Cardiac muscle cell (in vitro differentiated cells and primary cell): ENCODE data around the gene TMEM128. TPM values are rescaled to one million over a fixed set of nuclear protein-coding genes. Genes with fewer than 3 reads are reported as not detected.
"Not testable (repeated sequence)": the region's sequence is repeated elsewhere in the genome, so short reads cannot be mapped to it uniquely, and the experiment has no call there.

Experiments
- DNase-seq, 2 donors: peaks; one replicate each; pipeline versions ENCODE4 v3.0.0 to v3.0.0-alpha.2; 2010 to 2017; ENCODE audit warnings: low read depth in 1 of 2, low spot score in 1 of 2
- H3K27ac ChIP-seq: fragments of 200-600 bp; sonication (generic); 2 replicates; pipeline ENCODE4 v1.5.1; 2016
- H3K27me3 ChIP-seq: fragments of 200-600 bp; sonication (generic); 2 replicates; pipeline ENCODE4 v1.6.0; 2016; ENCODE audit warnings: control low read depth
- H3K36me3 ChIP-seq: fragments of 200-600 bp; sonication (generic); 2 replicates; pipeline ENCODE4 v1.5.1; 2016; ENCODE audit warnings: control low read depth
- H3K4me1 ChIP-seq: fragments of 200-600 bp; sonication (generic); 2 replicates; pipeline ENCODE4 v1.8.1; 2017; ENCODE audit warnings: low read depth, mild to moderate bottlenecking, mixed run types
- H3K4me3 ChIP-seq: fragments of 200-600 bp; sonication (generic); 2 replicates; pipeline ENCODE4 v1.5.1; 2016; ENCODE audit warnings: mild to moderate bottlenecking
- H3K9me3 ChIP-seq: fragments of 200-600 bp; sonication (generic); 2 replicates; pipeline ENCODE4 v1.5.1; 2017; ENCODE audit warnings: low read depth, mild to moderate bottlenecking, control low read depth
- polyA plus RNA-seq: library from polyadenylated mRNA; unstranded; fragments of >200 nt; fragmentation: Nextera tagmentation; extraction: Ambion mirVana; gene quantifications from 2 replicates; pipeline ENCODE4 v1.2.1, GENCODE V29; 2016
- total RNA-seq: library from RNA; depleted of rRNA; stranded (reverse); fragments of >200 nt; gene quantifications from 2 replicates; pipeline ENCODE4 v1.2.3, GENCODE V29; 2016
- TF ChIP-seq, protein P1 (sequence below): IDR thresholded peaks from 2 replicates; pipeline ENCODE4 v1.5.1; 2012; ENCODE audit warnings: low read depth, mild to moderate bottlenecking, low read length

TMEM128 gene
- total and polyA plus RNA-seq, 2 experiments from 2014 or later, result 15.2 to 50.5 TPM

DNA sequence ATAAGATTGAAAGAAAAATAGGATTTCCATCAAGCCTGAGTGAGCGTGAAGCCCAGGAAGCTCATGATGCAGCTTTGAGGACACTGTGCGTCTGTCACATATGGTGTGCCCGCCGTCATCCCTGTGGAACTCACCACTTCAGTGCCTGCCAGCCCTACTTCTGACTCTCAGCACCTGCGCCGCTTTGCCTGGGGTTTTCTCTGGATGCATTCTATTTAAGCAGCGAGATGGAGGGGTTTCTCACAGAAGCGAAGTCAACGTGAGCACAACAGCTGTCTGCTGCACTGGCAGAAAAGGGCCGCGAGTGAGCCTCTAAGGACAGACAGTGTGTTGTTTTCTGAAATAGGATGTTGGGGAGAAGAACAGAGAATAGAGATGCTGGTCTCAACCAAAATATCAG lies 6.2 kb upstream of the TMEM128 start:
- Histone ChIP-seq H3K27me3 (peaks cover 32% of the 10 kb centered on the region), H3K27ac (no peak overlapping the region), H3K36me3 (no peaks in the 10 kb centered on the region), H3K4me3 (no peak overlapping the region), H3K9me3 (no peaks in the 10 kb centered on the region), H3K4me1 (peaks cover 1% of the 10 kb centered on the region)
- TF ChIP-seq, protein P1, sequence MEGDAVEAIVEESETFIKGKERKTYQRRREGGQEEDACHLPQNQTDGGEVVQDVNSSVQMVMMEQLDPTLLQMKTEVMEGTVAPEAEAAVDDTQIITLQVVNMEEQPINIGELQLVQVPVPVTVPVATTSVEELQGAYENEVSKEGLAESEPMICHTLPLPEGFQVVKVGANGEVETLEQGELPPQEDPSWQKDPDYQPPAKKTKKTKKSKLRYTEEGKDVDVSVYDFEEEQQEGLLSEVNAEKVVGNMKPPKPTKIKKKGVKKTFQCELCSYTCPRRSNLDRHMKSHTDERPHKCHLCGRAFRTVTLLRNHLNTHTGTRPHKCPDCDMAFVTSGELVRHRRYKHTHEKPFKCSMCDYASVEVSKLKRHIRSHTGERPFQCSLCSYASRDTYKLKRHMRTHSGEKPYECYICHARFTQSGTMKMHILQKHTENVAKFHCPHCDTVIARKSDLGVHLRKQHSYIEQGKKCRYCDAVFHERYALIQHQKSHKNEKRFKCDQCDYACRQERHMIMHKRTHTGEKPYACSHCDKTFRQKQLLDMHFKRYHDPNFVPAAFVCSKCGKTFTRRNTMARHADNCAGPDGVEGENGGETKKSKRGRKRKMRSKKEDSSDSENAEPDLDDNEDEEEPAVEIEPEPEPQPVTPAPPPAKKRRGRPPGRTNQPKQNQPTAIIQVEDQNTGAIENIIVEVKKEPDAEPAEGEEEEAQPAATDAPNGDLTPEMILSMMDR, result no peak
- no peak for DNase-seq

DNA sequence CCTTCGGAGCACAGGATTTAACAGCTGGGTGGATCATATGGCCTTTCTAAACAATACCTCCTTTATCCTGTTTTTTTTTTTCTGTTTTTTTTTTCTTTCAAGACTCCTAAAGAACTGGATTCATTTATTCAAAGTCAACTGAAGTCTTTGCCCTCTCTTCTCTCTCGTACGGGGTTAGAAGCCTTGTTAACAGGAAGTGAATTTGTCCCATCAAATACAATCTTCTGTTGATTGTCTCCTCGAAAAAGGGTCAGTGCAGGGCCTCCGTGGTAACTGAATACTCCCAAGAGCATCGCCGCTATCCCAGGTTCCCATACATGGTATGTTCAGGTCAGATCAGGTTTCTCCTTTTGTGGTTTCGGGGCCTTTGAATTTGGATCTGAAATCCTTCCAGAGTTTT lies 1.8 kb upstream of the TMEM128 start:
- no peak overlapping the region for H3K27ac ChIP-seq
- H3K36me3 ChIP-seq, result peaks cover 13% of the 10 kb centered on the region
- no peak overlapping the region for H3K4me3 ChIP-seq
- H3K9me3 ChIP-seq, result no peaks in the 10 kb centered on the region
- peaks cover 17% of the 10 kb centered on the region for H3K27me3 ChIP-seq
- TF ChIP-seq, protein P1, result no peak
- H3K4me1 ChIP-seq, result peaks cover 14% of the 10 kb centered on the region
- no peak for DNase-seq

GRCh38 chr4:4249342-4249741 lies 1.3 kb upstream of the TMEM128 start:
- not testable (repeated sequence) for H3K9me3 ChIP-seq, DNase-seq, H3K4me3 ChIP-seq
- Histone ChIP-seq H3K27me3 (peaks cover 14% of the 10 kb centered on the region), H3K27ac (peak overlapping the region; percentile 95), H3K36me3 (peaks cover 15% of the 10 kb centered on the region), H3K4me1 (peaks cover 14% of the 10 kb centered on the region)

DNA sequence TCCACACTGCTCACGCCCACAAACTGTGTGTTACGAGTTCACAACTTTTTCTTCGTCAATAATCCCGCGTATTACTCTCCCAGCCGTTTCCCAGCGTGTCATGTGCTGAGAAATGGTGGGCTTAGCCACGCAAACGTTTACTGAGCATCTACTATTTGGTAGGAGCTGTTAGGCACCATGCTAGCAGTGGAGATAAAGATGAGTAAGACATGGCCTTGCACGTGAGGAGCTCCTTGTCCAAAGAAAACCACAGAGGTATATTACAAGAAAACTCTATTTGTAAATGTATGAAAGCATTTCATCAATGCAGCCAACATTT lies 821 bp upstream of the TMEM128 start:
- no peak for DNase-seq
- H3K4me1 ChIP-seq, result peaks cover 14% of the 10 kb centered on the region
- peaks cover 15% of the 10 kb centered on the region for H3K36me3 ChIP-seq
- H3K4me3 ChIP-seq, result peak overlapping the region; percentile 89
- no peaks in the 10 kb centered on the region for H3K9me3 ChIP-seq
- TF ChIP-seq, protein P1, result no peak
- peak overlapping the region; percentile 95 for H3K27ac ChIP-seq
- peaks cover 10% of the 10 kb centered on the region for H3K27me3 ChIP-seq

GRCh38 chr4:4247696-4248028 lies 361 bp downstream of the TMEM128 start:
- peaks cover 15% of the 10 kb centered on the region for H3K36me3 ChIP-seq
- peak overlapping the region; percentile 89 for H3K4me3 ChIP-seq
- peaks cover 14% of the 10 kb centered on the region for H3K4me1 ChIP-seq
- H3K27ac ChIP-seq, result peak overlapping the region; percentile 95
- peaks cover 10% of the 10 kb centered on the region for H3K27me3 ChIP-seq
- no peak for DNase-seq
- TF ChIP-seq, protein P1, result no peak
- no peaks in the 10 kb centered on the region for H3K9me3 ChIP-seq

- peaks cover 26% of the 10 kb centered on the region for H3K36me3 ChIP-seq
- no peak for DNase-seq
- H3K9me3 ChIP-seq, result no peaks in the 10 kb centered on the region
- no peak overlapping the region for H3K27ac ChIP-seq
- peaks cover 14% of the 10 kb centered on the region for H3K4me1 ChIP-seq
- H3K4me3 ChIP-seq, result no peak overlapping the region
- H3K27me3 ChIP-seq, result no peaks in the 10 kb centered on the region
- TF ChIP-seq, protein P1, result no peak
Observed at GRCh38 chr4:4245172-4245571, 2.9 kb downstream of the TMEM128 start.

- not testable (repeated sequence) for H3K9me3 ChIP-seq, H3K4me3 ChIP-seq, H3K27me3 ChIP-seq, H3K27ac ChIP-seq, H3K4me1 ChIP-seq, DNase-seq
- H3K36me3 ChIP-seq, result peaks cover 40% of the 10 kb centered on the region
Observed at GRCh38 chr4:4239551-4239950, 8.5 kb downstream of the TMEM128 start.
